AG04450 (cell line): ENCODE measurements around the gene ADAM8. TPM values are rescaled to one million over a fixed set of nuclear protein-coding genes. Genes with fewer than 3 reads are reported as not detected.

Experiments used
- CTCF ChIA-PET: fragments of 300-600, 350-600 bp; formaldehyde crosslinking; extraction: SDS; loops from one replicate; lab custom pipeline; 2022; ENCODE audit warnings: antibody characterized with exemption, inconsistent platforms; lab: Charles Lee
- POLR2A ChIA-PET: fragments of 350-600 bp; formaldehyde crosslinking; extraction: SDS; loops from one replicate; lab custom pipeline; 2021; ENCODE audit warnings: antibody characterized with exemption, inconsistent platforms; lab: Yijun Ruan, JAX
- DNase-seq: peaks from one replicate; pipeline ENCODE4 v3.0.0-alpha.2; 2011; ENCODE audit warnings: low read depth, low spot score
- H3K27ac ChIP-seq: one replicate; pipeline ENCODE4 v1.5.1; 2012; ENCODE audit warnings: low read depth, low read length, control low read depth
- H3K27me3 ChIP-seq: one replicate; pipeline ENCODE4 v1.6.0; 2012; ENCODE audit warnings: low read length; ENCODE audit not compliant: control insufficient read depth, insufficient read depth
- H3K4me3 ChIP-seq: 2 replicates; pipeline ENCODE4 v1.5.1; 2011; ENCODE audit warnings: mild to moderate bottlenecking, low read depth, low read length, control low read depth
- H3K9me3 ChIP-seq: 2 replicates; pipeline ENCODE4 v1.5.1; 2012; ENCODE audit warnings: low read length; ENCODE audit not compliant: control insufficient read depth, insufficient read depth
- CTCF ChIP-seq: IDR thresholded peaks from 2 replicates; pipeline ENCODE4 v1.5.1; 2011; ENCODE audit warnings: low read depth, low read length, control low read depth, inconsistent platforms
- polyA plus RNA-seq: library from polyadenylated mRNA; depleted of rRNA; stranded (reverse); fragments of >200 nt; gene quantifications from 2 replicates; pipeline ENCODE4 v1.2.3, GENCODE V29; 2011

ADAM8 gene
- polyA plus RNA-seq, 1 experiment = 0.25 TPM

DNA sequence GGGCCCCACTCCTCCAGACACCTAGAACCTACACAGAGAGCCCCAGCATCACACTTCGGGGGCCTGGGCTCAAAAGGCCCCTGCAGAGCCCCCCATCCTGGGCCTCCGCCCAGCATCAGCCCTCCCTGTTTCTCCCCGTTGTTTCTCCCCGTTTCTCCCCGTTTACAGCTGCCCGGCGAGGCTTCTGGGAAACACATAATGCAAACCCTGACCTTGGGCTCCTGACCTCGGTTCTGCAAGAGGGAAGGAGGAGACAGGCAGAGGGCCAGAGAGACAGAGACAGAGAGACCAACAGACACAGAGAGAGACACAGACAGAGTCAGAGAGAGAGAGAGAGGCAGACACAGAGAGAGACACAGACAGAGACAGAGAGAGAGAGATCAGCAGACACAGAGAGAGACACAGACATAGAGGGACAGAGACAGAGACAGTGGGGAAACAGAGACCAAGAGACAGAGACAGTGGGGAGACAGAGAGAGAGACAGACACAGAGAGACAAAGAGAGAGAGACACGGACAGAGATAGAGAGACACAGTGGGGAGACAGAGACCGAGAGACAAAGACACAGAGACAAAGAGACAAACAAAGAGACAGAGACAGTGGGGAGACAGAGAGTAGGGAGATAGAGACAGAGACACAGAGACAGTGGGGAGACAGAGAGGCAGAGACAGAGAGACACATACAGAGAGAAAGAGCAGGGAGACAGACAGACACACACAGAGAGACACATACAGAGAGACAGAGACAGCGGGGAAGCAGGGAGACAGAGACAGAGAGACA, 26.5 kb downstream of the ADAM8 start:
- no peak for DNase-seq
- peaks cover 17% of the 10 kb centered on the region for H3K27me3 ChIP-seq
- H3K9me3 ChIP-seq = no peaks in the 10 kb centered on the region; the same call in 1 of the 2 replicates
- no peak overlapping the region for H3K4me3 ChIP-seq
- CTCF ChIA-PET = no interaction called here
- TF ChIP-seq CTCF = no peak
- POLR2A ChIA-PET = no interaction called here
- no peak overlapping the region for H3K27ac ChIP-seq

- Histone ChIP-seq H3K9me3 (no peaks in the 10 kb centered on the region; the same call in 1 of the 2 replicates), H3K27ac (no peak overlapping the region), H3K4me3 (no peak overlapping the region), H3K27me3 (peaks cover 17% of the 10 kb centered on the region)
- ChIA-PET CTCF (no interaction called here), POLR2A (no interaction called here)
- DNase-seq = no peak
- TF ChIP-seq CTCF = no peak
Measured at GRCh38 chr10:133249094-133249780, 27.4 kb downstream of the ADAM8 start.

DNA sequence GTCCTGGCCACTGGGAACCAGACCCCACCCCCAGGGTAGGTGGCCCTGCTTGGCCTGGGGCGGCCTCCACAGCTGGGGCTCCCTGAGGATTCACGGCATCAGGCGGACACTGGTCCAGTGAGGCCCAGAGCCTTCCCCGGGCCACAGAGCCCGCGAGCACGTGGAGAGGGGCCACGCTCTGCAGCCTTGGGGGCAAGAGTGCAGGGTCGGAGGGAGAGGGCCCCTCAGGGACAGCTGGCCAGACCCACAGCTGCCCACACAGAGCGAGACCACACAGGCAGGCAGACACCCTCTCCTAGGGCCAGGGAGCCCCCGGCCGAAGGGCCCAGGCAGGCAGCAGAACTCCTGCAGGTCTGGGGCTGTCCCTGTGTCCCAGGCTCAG, 28.3 kb downstream of the ADAM8 start:
- H3K27ac ChIP-seq = no peak overlapping the region
- CTCF ChIA-PET = no interaction called here

DNA sequence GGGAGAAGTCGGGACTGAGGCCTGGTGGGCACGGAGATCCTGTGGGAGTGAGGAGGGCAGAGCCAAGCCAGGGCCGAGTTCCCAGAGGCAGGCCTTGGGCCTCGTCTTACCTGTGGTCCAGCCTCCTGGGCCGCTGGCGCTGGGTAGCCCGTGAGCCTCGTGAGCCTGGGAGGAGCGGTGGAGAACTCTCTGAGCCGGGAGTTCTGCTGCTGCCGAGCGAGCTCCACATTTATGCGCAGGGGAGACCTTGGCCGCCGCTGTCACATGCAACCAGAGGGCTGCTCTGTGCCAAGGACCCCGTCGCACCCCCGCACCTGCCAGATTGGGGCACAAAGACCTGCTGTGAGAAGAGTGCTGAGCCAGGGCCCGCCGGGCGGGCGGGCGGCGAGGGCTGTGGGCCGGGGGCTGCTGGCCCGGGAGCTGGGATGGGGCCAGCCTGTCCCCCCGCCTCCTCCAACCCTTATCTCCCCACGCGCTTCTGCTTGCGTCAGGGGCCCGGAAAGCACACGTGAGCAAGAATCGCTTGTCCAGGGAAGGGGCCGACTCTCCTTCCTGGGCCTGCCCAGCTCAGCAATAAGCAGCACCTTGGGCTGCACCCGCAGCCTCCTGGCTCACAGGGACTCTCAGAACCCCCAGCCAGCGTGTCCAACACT, 28.9 kb downstream of the ADAM8 start:
- POLR2A ChIA-PET = no interaction called here
- TF ChIP-seq CTCF = no peak
- CTCF ChIA-PET = interaction anchor here (1.4 kb wide), 1 partner anchor 59 kb away, joined by 4 read pairs; no protein-coding TSS in a partner anchor
- Histone ChIP-seq H3K4me3 (no peak overlapping the region), H3K9me3 (no peaks in the 10 kb centered on the region; the same call in 1 of the 2 replicates), H3K27ac (no peak overlapping the region), H3K27me3 (peaks cover 17% of the 10 kb centered on the region)
- DNase-seq = no peak

More for the DNA sequence above, 28.3 kb downstream of the ADAM8 start:
- DNase-seq = no peak
- no peak overlapping the region for H3K4me3 ChIP-seq
- no peaks in the 10 kb centered on the region; the same call in 1 of the 2 replicates for H3K9me3 ChIP-seq
- POLR2A ChIA-PET = no interaction called here
- H3K27me3 ChIP-seq = peaks cover 17% of the 10 kb centered on the region
- no peak for TF ChIP-seq CTCF

GRCh38 chr10:133246236-133246626, 30.4 kb downstream of the ADAM8 start:
- no peaks in the 10 kb centered on the region; the same call in 1 of the 2 replicates for H3K9me3 ChIP-seq
- ChIA-PET POLR2A (no interaction called here), CTCF (interaction anchor here (1.4 kb wide), 1 partner anchor 61 kb away, joined by 4 read pairs; no protein-coding TSS in a partner anchor)
- no peak overlapping the region for H3K27ac ChIP-seq
- no peak for DNase-seq
- TF ChIP-seq CTCF = no peak
- H3K4me3 ChIP-seq = no peak overlapping the region
- H3K27me3 ChIP-seq = peaks cover 15% of the 10 kb centered on the region
